Hippocampal formation (tissue), 2 donors: ENCODE results near the gene ATP6V0C.
"Not testable (repeated sequence)": the region's sequence is repeated elsewhere in the genome, so short reads cannot be mapped to it uniquely, and the experiment has no call there.

Experiments
- DNase-seq, 2 donors: peaks; one replicate each; lab custom pipeline; 2025; lab: John Stamatoyannopoulos, UW

ATP6V0C gene

DNA sequence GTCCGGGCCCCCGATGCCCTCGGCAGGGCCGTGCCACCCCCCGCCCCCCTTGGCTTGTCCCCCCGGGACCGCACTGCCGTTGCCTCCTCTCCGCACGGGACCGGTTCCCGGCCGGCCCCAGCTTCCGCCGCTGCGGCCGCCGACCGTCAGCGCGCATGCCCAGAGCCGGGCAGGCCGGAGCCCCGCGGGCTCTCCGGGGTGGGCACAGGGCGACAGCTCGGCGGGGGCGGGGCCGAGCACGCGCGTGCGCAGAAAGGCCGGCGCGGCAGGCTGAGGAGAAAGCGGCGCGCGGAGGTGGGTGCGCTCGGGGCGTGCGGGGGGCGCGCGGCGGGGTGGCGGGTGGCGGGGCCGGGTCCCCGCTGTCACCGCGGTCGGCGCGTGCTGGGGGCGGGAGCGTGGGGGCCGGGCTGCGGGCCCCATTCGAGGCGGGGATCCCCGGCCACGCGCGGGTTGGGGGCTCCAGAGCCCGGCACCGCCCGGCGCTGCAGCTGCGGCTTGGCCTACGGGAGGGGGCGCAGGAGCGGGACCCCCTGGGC lies 38.8 kb upstream of the ATP6V0C start, which contains the start of gene TBC1D24:
Gene TBC1D24 (plus strand): TSS at position 251 of the 536 bp plus-strand sequence. CDS start 21,022 bp downstream, outside the sequence.
- DNase-seq: peak; percentile 69 to 85

- no peak for DNase-seq
These were observed 38.1 kb upstream of the ATP6V0C start for GRCh38 chr16:2475413-2476344.

GRCh38 chr16:2476345-2476720 lies 37.4 kb upstream of the ATP6V0C start:
- DNase-seq: no peak

DNA sequence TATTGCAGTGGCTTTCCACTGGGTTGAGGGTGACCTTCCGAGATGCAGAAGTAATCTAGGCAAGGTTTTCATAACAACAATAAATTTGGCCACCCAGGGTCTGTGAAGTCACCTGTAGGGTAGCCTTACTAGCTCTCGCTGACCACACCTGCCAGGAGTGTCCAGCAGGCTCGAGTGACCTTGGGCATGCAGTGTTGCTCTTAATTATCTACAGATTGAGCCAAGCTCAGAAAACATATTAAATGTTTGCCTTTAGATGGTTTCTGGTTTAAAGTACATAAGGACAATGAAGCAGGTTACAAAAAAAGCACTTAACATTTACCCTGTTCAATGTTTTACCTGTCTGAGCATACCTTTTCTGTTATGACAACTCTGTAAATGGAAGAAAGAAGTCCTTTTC lies 37.0 kb upstream of the ATP6V0C start:
- DNase-seq: no peak

DNA sequence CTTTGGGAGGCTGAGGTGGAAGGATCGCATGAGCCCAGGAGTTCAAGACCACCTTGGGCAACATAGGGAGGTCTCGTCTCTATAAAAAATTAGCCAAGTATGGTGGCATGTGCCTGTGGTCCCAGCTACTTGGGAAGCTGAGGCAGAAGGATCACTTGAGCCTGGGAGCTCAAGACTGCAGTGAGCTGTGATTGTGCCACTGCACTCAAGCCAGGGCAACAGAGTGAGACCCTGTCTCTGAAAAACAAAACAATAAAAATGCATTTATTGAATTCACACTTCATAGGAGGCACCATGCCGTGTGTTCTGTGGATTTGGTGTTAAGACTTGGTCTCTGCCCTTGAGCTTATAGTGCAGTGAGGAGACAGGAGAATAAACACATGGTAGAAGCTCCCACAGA lies 36.4 kb upstream of the ATP6V0C start:
- DNase-seq: no peak

GRCh38 chr16:2478279-2478678 lies 35.5 kb upstream of the ATP6V0C start:
- no peak for DNase-seq

GRCh38 chr16:2479996-2480395 lies 33.8 kb upstream of the ATP6V0C start:
- not testable (repeated sequence) for DNase-seq

- DNase-seq: no peak
These were observed 32.8 kb upstream of the ATP6V0C start for GRCh38 chr16:2480948-2481347.

DNA sequence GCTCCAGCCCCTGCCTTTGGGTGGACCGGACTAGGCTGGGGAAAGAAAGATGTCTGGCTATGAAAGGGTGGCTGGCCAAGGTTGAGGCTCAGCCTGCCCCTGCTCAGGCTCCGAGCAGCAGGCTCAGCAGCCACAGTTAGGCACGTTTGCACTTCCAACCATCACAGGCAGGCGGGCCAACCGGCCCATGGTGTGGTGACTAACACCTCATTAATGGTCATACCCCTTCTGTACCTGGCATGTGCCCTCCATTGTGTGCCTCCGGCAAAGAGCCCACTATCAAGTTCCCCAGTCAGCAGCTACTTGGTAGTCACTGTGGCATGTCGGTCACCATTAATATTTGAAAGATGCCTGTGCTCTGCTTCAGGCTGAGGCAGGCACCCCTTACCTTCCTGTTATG lies 32.1 kb upstream of the ATP6V0C start:
- DNase-seq: no peak

DNA sequence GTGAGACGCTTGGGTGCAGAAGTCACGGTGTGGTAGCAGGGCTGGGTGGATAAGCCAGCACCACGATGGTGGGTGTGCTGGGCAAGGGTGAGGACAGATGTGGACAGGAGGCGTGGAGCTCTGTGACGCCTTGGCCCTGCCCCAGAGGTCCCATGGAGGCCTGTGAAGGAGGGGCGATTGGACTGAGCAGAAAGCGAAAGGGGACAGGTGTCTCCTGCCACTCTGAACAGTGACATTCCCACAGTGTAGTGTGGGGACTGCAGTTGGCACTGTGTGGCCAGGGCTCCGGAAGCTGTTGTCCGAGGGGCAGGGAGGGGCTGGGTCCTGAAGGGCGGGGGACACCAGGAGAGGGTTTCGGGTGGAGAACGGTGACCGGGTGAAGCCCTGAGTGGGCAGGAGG lies 31.5 kb upstream of the ATP6V0C start:
- no peak for DNase-seq

DNA sequence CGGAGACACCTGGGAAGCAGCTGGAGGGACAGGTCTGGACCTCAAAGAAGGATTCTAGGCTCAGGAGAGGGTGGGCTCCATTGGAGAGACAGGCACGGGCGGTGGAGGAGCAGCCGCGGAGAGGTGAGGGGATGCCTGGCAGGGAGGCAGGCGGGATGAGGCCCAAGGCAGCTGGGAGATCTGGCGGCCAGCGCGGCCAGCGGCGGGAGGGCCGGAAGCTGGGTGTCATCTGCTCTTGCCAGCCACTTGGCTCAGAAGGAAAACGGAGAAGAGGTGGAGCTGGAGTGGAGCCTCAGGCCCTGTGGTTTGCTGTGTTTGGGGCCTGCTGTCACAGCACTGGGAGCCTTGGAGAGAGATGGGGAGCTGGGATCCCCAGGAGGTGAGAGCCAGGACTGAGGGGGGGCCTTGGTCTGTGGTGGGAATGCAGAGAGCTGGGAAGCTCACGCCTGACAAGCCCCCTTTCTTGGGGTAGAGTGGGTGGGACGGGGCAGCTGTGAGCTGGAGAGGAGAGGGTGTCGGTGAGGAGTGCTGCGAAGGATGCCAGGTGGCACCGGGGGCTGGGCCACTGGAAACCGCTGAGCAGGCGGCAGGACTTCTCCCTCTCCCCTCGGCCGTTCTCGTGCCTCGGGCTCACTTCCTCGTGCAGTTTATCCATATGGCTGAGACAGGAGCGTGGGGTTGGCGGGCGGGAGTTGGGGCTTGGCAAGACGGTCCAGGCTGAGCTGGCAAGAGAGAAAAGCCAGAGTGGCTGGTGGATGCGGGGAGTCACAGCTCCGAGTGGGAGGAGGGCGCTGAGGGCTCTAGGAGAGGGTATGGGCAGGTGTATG lies 30.8 kb upstream of the ATP6V0C start:
- DNase-seq: peak; percentile 23 to 45

DNA sequence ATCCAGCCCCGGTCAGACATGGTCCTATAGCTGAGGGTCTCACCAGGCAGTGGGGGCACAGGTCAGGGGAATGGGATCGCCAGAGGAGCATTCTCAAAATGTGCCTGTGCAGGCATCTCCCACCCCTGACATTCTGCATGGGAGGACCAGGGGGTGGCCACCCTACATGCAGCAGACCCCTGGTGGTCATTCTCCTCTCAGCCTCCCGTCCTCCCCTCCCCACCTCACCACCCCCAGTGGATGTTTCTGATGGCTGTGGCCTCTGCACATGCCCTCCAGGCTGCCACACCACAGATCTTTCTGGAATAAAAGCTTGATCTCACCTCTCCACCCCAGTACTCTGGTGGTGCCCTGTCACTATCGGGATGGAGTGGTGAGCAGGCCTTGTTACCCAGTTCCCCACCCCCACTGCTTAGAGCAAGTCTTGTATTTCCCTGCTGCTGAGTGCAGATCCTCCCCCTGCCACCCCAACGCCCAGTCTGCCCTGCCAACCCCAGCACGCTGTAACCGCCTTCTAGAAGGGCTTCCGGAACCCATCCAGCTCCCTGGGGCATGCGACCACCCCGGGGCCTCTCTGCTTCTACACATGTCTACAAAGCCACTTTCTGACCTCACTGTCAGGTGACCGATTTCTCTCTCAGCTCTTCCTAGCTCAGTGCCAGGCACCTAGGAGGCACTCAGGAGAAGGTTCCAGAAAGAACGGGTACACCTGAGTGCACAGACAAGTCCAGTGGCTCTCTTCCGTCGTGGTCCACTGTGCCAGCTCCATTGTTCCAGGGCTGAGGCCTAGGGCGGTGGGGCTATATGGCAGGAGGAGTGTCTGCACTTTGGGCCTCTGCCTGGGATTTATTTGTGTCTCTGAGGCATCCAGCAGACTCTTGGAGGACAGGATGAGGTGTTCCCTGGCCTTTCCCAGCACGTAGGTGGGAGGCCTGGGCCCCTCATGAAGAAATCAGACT lies 29.5 kb upstream of the ATP6V0C start:
- DNase-seq: no peak

DNA sequence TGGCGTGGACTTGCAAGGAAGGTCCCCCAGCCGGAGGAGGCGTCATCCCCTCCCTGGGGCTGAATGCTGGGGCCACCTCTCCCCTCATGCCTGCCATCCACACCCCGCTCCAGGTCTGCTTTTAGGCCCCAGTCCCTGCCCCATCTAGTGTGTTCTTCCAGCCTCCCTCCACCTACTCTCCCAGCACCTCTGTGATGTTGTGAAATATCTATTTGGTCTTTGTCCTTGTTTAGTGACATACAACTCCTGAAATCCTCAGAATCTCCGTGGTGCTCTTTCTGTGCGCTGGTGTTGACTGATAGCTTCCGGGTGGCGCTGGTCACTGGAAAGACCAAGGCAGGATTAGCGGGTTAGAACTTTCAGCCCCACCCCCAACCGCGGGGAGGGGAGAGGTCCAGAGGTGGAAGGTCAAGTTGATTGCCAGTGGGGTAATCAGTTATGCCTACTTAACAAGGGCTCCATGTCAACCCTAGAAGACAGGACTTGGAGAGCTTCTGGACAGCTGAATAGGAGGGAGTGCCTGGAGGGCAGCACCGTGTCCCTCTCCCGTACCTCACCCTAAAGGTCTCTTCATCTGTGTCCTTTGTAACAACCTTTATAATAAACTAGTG lies 28.7 kb upstream of the ATP6V0C start:
- no peak for DNase-seq

DNA sequence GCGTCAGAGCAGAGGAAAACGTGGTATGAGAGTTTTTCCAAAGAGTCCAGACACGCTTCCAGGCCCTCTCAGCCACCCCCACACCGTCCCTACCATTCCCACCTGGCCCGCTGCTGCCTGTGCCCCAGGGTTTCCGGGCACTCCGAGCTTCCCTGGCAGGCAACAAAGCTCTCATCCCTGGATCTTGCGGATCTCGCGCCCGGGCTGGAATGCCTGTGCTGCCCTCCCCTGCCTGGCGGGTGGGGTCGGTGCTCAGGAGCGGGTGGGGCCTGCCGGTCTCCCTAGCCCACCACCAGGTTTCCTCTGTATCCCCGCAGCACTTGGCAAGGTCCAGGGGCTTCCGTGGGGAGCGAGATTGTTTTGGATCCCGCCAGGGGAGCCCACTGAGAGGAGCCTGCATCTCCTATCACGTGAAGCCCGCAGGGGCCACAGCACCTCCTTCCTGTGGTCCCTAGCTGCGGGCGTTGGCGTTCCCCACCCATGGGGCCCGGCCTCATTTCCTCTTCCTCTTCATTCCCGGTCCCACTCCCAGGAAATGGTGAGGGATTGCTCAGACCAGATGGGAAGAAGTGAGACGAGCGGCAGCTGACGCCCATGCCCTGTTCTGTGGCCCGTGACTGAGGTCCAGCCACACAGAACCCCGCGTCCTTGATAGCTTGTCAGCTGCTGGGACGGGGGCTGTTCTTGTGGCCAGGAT lies 27.8 kb upstream of the ATP6V0C start:
- DNase-seq: no peak

DNA sequence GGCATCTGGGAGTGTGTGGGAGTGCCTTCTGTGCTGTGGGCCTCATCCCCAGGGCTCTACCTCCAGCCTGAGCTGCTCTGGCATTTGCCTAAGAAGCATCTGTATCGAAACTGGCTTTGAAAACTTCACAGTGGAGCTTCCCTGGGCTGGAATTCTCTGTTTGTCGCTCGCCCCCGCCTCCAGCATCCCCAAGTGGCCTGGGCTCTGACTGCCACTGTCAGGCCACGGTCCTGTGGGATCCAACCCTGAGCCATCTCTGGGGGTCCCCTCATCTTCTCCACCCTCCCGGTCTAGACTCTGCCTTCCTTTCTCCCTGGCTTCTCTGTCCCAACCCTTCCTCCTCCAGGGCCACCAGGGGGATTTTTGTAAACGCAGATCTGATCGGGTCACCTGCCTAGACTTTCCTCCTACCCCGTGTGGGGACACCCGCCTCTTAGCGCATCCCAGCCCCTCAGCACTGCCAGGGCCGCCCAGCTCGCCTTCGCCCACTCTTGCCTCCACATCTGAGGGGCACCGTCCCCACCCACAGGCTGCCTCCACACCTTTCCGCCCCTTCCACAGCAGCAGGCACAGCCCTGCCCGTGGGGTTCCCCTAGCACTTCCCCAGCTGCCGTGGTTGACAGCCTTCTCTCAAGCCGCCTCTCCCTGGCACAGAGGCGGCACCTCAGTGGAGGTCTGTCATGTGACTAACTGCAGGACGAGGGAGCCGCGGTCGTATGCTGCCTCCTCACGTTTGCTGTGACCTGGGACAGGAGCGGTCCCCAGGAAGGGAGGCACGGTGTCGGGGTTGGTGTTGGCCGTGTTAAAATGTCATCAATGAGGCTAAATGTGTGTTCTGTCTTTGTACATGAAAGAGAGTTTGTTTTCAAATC lies 26.9 kb upstream of the ATP6V0C start:
- DNase-seq: peak; percentile 33 to 35

DNA sequence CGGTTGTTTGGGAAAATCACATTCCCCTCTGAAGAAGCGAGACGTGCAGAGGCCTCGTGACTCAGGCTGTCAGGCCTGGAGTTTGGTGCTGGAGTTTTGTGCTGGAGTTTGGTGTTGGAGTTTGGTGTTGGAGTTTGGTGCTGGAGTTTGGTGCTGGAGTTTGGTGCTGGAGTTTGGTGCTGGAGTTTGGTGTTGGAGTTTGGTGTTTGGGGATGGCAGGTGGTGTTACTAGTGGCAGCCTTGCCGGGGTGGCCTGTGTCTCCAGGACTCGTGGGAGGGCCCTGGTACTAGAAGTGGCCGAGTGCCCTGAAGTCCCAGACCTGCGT lies 26.3 kb upstream of the ATP6V0C start:
- DNase-seq: no peak

DNA sequence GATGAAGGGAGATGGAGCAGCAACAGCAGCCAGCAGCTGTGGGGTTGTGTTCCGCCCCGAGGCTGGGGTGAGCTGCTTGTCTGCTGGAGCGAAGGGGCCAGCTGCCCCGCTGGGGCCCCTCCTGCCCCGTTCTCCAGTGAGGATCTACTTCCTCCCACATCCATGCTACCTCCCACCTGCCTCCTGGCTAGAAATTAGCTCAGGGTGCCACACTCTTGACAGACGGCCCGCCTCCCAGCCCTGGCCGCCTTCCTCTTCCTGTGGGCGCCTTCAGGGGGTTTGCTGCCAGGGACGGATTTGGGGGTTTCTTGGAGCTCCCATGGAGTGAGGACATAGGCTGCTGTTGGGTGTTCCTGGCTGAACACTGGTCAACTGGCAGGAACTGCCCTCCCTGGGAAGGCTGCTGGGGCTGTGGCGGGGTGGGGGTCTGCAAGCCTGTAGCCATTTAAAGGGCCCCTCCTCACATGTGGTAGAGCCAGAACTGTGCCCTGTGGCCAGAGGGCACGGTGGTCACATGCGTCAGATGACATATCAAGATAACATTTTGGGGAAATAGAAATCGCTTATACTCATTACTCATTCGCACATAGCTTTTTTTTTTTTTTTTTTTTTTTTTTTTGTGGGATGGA lies 25.7 kb upstream of the ATP6V0C start:
- DNase-seq: no peak

GRCh38 chr16:2489581-2489980 lies 24.2 kb upstream of the ATP6V0C start:
- no peak for DNase-seq
